Measurements from ENCODE around the gene MTARC2.

MTARC2 gene

GRCh38 chr1:220817907-220818306 lies 69.8 kb downstream of the MTARC2 start:
- Histone ChIP-seq H3K4me3 (ENCODE audit: low read depth, low read length) (no peak overlapping the region), H3K27ac (no peak overlapping the region), H3K36me3 (peaks cover 18% of the 10 kb centered on the region), H3K9me3 (ENCODE audit: severe bottlenecking) (peaks cover 3% of the 10 kb centered on the region), H3K27me3 (ENCODE audit: insufficient read depth, low read depth, severe bottlenecking) (no peaks in the 10 kb centered on the region)
- TF ChIP-seq CTCF (IDR thresholded peaks at IDR 0.05; ENCODE audit: low read depth, low read length): no peak
- no peak for DNase-seq

- H3K9me3 ChIP-seq (ENCODE audit: severe bottlenecking): peaks cover 3% of the 10 kb centered on the region
- no peak for TF ChIP-seq CTCF (IDR thresholded peaks at IDR 0.05; ENCODE audit: low read depth, low read length)
- no peak overlapping the region for H3K27ac ChIP-seq
- DNase-seq: no peak
- H3K27me3 ChIP-seq (ENCODE audit: insufficient read depth, low read depth, severe bottlenecking): no peaks in the 10 kb centered on the region
- no peak overlapping the region for H3K4me3 ChIP-seq (ENCODE audit: low read depth, low read length)
- peaks cover 11% of the 10 kb centered on the region for H3K36me3 ChIP-seq
Observed at GRCh38 chr1:220818421-220819173, 70.5 kb downstream of the MTARC2 start.

GRCh38 chr1:220819467-220820026 lies 71.4 kb downstream of the MTARC2 start:
- no peak overlapping the region for H3K27ac ChIP-seq

DNA sequence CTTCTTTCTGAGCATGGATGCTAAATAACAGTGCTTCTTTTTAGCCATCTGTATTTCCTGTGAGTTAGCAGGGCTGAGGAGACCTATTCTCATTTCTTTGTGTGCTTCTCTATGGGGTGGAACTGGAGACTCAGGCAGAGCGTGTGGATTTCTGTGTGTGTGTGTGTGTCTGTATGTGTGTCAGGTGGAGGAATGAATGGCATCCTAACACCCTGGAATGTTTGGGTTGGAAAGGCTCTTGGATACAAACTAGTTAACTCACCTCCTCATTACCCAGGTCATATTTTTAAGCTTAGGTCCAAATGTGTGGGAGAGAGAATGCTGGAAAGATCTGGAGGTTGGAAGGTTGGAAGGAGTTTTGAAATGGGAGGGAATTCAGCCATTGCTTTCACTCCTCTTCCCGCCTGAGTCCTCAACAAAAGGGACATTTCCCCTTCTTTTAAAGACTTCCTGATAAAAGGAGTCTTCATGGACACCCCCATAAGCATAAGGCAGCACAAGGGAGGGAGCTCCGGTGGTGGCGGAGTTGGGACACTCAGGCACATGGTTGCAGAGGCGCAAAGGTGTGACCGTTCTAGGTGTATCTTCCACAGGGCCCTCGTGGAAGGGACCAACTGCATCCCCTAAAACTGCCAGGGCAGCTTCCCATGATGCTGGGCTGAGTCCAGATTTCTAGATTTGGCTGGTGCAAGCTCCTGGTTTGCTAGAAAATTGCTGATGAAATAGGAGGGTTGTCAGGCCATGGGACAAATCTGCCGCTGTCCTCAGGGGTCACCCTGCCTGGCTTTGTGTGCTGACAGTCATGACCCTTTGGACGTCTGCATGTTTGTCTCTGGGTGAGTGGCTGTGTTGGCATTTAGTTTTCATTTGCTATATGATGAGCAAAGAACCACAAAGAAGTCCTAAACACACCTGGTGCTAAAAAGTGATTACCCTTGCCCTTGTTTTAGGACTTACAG lies 76.2 kb downstream of the MTARC2 start:
- no peak for DNase-seq
- Histone ChIP-seq H3K36me3 (no peaks in the 10 kb centered on the region), H3K9me3 (ENCODE audit: severe bottlenecking) (peaks cover 3% of the 10 kb centered on the region)

More at GRCh38 chr1:220819467-220820026, 71.4 kb downstream of the MTARC2 start:
- TF ChIP-seq CTCF (IDR thresholded peaks at IDR 0.05; ENCODE audit: low read depth, low read length): no peak
- H3K27me3 ChIP-seq (ENCODE audit: insufficient read depth, low read depth, severe bottlenecking): no peaks in the 10 kb centered on the region
- peaks cover 3% of the 10 kb centered on the region for H3K9me3 ChIP-seq (ENCODE audit: severe bottlenecking)
- H3K4me3 ChIP-seq (ENCODE audit: low read depth, low read length): no peak overlapping the region
- peaks cover 4% of the 10 kb centered on the region; the same call in 1 of the 2 replicates for H3K36me3 ChIP-seq
- DNase-seq: no peak

More for the DNA sequence above, 76.2 kb downstream of the MTARC2 start:
- Histone ChIP-seq H3K27me3 (ENCODE audit: insufficient read depth, low read depth, severe bottlenecking) (no peaks in the 10 kb centered on the region), H3K4me3 (ENCODE audit: low read depth, low read length) (no peak overlapping the region), H3K27ac (no peak overlapping the region)
- TF ChIP-seq CTCF (IDR thresholded peaks at IDR 0.05; ENCODE audit: low read depth, low read length): no peak

Data from WERI-Rb-1 (cell line).